Ovary (tissue), 10 donors: Measurements from ENCODE around the gene ADGRB3. TPM values are rescaled to one million over a fixed set of nuclear protein-coding genes. Genes with fewer than 3 reads are reported as not detected.

Experiments used
- DNase-seq, 5 donors: peaks; one replicate each; pipeline ENCODE4 v3.0.0-alpha.2; 2019 to 2020
- H3K27ac ChIP-seq, 2 donors: fragments of 200-600 bp; one replicate each; pipeline versions ENCODE4 v1.5.1 to v1.8.0; 2019 to 2022
- H3K27me3 ChIP-seq: fragments of 200-600 bp; one replicate; pipeline ENCODE4 v1.8.0; 2022
- H3K36me3 ChIP-seq: fragments of 200-600 bp; sonication (generic); one replicate; pipeline ENCODE4 v1.5.1; 2019
- H3K4me1 ChIP-seq: one replicate; pipeline ENCODE4 v1.8.1; 2013; ENCODE audit warnings: mild to moderate bottlenecking, moderate library complexity; ENCODE audit not compliant: insufficient read depth
- H3K4me3 ChIP-seq: fragments of 200-600 bp; sonication (generic); one replicate; pipeline ENCODE4 v1.5.1; 2017
- H3K9me3 ChIP-seq, 2 donors: fragments of 200-600 bp in 1 of 2; sonication (generic) in 1 of 2; one replicate each; pipeline versions ENCODE4 v1.5.1 to v1.8.1; 2013 to 2019; ENCODE audit warnings: mild to moderate bottlenecking in 1 of 2, moderate library complexity in 1 of 2
- EP300 ChIP-seq: sonication (generic); formaldehyde crosslinking; IDR thresholded peaks from one replicate; pipeline ENCODE4 v1.6.1; 2017; ENCODE audit warnings: antibody characterized with exemption
- POLR2A ChIP-seq: fragments of 450-650 bp; IDR thresholded peaks from one replicate; pipeline ENCODE4 v1.6.1; 2017; ENCODE audit warnings: antibody characterized with exemption, mild to moderate bottlenecking, moderate library complexity
- WGBS, 3 donors: extraction: QIAGEN DNeasy Blood & Tissue Kit in 1 of 3; methylation state at CpG; one replicate each; pipeline versions ENCODE4 v1.1.5 to v1.1.7; 2013 to 2017; 5-methylcytosine and 5-hydroxymethylcytosine counted together
- intact Hi-C, 4 donors: fragments of 100-400 bp; cut with DNase I; formaldehyde crosslinking; loops; one replicate each; pipeline versions ENCODE4 v1.11.0 to v1.15.1; 2022 to 2023
- long read RNA-seq, 3 donors: library from polyadenylated mRNA in 2 of 3; unstranded in 2 of 3; transcript quantifications; one replicate each; pipeline ENCODE4 v2.0.0 and lab custom pipeline, GENCODE V29; 2021 to 2026
- polyA plus RNA-seq, 2 donors: library from polyadenylated mRNA; stranded (reverse); fragments of 200-250 nt in 1 of 2; fragments of 350-450 nt in 1 of 2; fragmentation: Illumina TruSeq in 1 of 2; extraction: RNeasy Lipid Tissue Mini Kit (QIAGEN cat#74804) in 1 of 2; gene quantifications; one replicate each; pipeline ENCODE4 v1.2.3, GENCODE V29; 2013 to 2014
- total RNA-seq, 7 donors: library from RNA; depleted of rRNA in 2 of 7; stranded (reverse); fragments of >200 nt in 2 of 7; fragmentation: NEBNext Ultra II Directional in 3 of 7; extraction: Animal tissue kit (Norgen Biotek cat#: 25700) in 3 of 7; gene quantifications; one replicate each; pipeline versions ENCODE4 v1.1.0 to v1.2.4, GENCODE V29; 2016 to 2023
- TF ChIP-seq, protein P1 (sequence below), 3 donors: fragments of 450-650 bp in 2 of 3; fragments of 200-600 bp in 1 of 3; IDR thresholded peaks; one replicate each; pipeline versions ENCODE4 v1.5.1 to v1.8.0; 2016 to 2022; ENCODE audit warnings: antibody characterized with exemption in 3 of 3, mild to moderate bottlenecking in 1 of 3
- donor health status: DM: no; HTN: no; CAD: no; lungs with moderate emphysema.
- donor health status: DM: no; HTN: no; CAD: no.
- donor health status: Bipolar disorder and iron deficiency.
- donor health status: DM: yes; HTN: yes; CAD: no.
- donor health status: DM: no; HTN: no; CAD: no.
- donor health status: DM: yes; HTN: yes; CAD: no.

ADGRB3 gene
- total RNA-seq (1 to 10 TPM in 4 of 7 donors, under 1 TPM in 3; 0.69 to 3.0 (median 1.4) TPM), polyA plus RNA-seq (1 to 10 TPM in 1 of 2 donors, under 1 TPM in 1; 0.28 to 2.3 TPM)
- long read RNA-seq, donor 1, partial matches to known transcripts = 0 of 1 reads
- long read RNA-seq, donor 1, other reads (novel, unspliced or antisense) = 1 of 1 reads
- long read RNA-seq, donor 2 = 0 reads
- long read RNA-seq, donor 3 = 0 reads

DNA sequence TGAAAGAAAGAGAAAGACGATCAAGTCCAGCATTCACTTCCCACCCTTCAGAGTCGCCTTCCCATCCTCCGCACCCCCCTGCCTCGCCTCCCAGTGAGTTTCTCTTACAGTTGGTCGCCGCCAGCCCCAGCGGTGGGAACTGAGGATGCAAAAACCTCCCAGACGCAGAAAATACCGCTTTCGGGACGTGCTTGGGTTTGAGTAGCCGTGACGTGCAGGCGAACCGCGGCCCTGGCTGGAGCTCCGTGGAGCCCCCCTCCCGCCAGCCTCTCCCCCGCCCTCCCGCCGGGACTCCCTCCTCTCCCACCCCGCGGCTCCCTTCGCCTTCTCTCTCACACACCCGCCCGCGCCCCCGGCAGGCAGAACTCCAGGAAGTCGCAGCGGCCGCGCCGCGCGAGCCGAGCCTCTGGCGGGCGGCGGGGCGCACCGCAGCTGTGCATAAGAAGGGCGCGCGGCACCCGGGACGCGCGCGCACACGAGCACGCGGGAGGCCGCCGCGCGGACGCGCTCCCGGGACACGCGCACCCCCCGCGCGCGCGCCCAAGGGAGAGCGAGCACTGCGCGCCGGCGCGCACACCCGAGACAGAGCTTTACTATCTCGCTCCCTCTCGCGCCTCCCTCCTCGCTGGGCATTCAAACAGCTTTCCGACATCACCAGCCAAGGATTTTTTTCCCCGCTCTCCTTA lies at the start of gene ADGRB3:
Gene ADGRB3, plus strand, starts transcription at position 557 of the 686 bp plus-strand sequence. CDS start 3,394 bp downstream, outside the sequence.
- H3K27me3 ChIP-seq = no peaks in the 10 kb centered on the region
- DNase-seq = peak; percentile 82 to 87 (median 85)
- TF ChIP-seq POLR2A (peak; percentile 19), EP300 (no peak)
- TF ChIP-seq, protein P1, sequence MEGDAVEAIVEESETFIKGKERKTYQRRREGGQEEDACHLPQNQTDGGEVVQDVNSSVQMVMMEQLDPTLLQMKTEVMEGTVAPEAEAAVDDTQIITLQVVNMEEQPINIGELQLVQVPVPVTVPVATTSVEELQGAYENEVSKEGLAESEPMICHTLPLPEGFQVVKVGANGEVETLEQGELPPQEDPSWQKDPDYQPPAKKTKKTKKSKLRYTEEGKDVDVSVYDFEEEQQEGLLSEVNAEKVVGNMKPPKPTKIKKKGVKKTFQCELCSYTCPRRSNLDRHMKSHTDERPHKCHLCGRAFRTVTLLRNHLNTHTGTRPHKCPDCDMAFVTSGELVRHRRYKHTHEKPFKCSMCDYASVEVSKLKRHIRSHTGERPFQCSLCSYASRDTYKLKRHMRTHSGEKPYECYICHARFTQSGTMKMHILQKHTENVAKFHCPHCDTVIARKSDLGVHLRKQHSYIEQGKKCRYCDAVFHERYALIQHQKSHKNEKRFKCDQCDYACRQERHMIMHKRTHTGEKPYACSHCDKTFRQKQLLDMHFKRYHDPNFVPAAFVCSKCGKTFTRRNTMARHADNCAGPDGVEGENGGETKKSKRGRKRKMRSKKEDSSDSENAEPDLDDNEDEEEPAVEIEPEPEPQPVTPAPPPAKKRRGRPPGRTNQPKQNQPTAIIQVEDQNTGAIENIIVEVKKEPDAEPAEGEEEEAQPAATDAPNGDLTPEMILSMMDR (IDR thresholded peaks at IDR 0.05) = no peak
- H3K27ac ChIP-seq = peak within 1 kb of the TSS; percentile 49 to 69
- WGBS, 3 donors = 0 to 1% (median 0%) methylated on average over 67 to 79 of the region's 79 CpGs
- H3K4me1 ChIP-seq = no peaks in the 10 kb centered on the region
- peak within 1 kb of the TSS; percentile 62 for H3K4me3 ChIP-seq
- no peaks in the 10 kb centered on the region for H3K36me3 ChIP-seq
- no peaks in the 10 kb centered on the region for H3K9me3 ChIP-seq
- intact Hi-C loops = no loop called here

DNA sequence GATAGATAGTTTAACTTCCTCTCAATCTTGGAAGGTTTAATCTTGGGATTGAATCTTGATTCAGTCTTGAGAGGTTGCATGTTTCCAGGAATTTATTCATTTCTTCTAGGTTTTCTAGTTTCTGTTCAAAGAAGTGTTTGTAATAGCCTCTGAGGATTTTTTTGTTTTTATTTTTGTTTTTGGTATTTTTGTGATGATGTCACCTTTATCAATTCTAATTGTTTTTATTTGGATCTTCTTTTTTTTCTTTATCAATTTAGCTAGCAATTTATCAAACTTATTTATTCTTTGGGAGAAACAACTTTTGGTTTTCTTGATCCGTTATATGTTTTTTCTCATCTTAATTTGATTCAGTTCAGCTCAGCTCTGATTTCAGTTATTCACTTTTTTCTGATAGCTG lies 41.5 kb upstream of the ADGRB3 start:
- intact Hi-C loops = no loop called here
- Histone ChIP-seq H3K27me3 (no peaks in the 10 kb centered on the region), H3K4me3 (no peak overlapping the region), H3K4me1 (no peaks in the 10 kb centered on the region), H3K9me3 (no peaks in the 10 kb centered on the region), H3K27ac (no peak overlapping the region), H3K36me3 (no peaks in the 10 kb centered on the region)
- 86 to 95% (median 94%) methylated on average over 1 of the region's 1 CpG for WGBS, 3 donors
- DNase-seq = no peak
- TF ChIP-seq POLR2A = no peak
- TF ChIP-seq EP300 = no peak
- TF ChIP-seq, protein P1 (IDR thresholded peaks at IDR 0.05) = no peak

DNA sequence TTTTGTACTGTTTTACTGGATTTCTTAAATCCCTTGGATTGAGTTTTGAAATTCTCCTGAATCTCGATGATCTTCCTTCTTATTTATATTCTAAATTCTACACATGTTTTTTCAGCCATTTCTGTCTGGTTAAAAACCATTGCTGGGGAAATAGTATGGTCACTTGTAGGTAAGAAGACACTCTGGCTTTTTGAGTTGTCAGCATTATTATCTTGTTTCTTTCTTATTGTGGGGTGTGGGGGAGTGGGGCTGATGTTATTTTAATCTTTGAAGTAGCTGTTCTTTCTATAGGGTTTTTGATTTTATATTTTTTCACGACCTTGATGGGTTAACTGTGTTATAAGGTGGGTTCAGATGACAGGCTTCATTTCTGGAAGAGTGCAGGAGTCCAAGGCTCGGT lies 37.4 kb upstream of the ADGRB3 start:
- H3K9me3 ChIP-seq = no peaks in the 10 kb centered on the region
- no peaks in the 10 kb centered on the region for H3K36me3 ChIP-seq
- no peak for DNase-seq
- intact Hi-C loops = no loop called here
- H3K4me3 ChIP-seq = no peak overlapping the region
- no peaks in the 10 kb centered on the region for H3K27me3 ChIP-seq
- H3K27ac ChIP-seq = no peak overlapping the region
- H3K4me1 ChIP-seq = no peaks in the 10 kb centered on the region
- WGBS, 3 donors = 45 to 62% (median 49%) methylated on average over 3 of the region's 3 CpGs
- TF ChIP-seq EP300 = no peak
- TF ChIP-seq, protein P1 (IDR thresholded peaks at IDR 0.05) = no peak
- TF ChIP-seq POLR2A = no peak

DNA sequence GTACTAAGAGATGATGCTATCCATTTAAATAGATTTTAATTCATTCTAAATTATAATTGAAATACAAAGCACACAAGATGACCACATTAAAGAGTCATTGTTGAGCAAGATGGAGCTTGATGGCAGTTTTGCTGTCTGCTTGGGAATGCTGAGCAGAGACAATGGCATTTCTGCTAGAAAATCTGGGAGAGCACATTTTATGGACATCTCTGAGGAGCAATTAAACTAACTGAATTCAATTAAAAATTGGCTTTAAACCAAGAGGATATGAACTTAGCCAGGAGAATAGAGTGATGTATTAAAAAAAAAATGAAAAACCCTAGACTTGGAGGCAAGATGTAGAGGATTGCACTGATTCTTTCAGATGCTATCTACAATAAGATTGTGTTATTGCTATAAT lies 19.1 kb upstream of the ADGRB3 start:
- TF ChIP-seq POLR2A = no peak
- TF ChIP-seq, protein P1 (IDR thresholded peaks at IDR 0.05) = no peak
- TF ChIP-seq EP300 = no peak
- Histone ChIP-seq H3K27me3 (no peaks in the 10 kb centered on the region), H3K4me1 (no peaks in the 10 kb centered on the region), H3K27ac (no peak overlapping the region), H3K9me3 (no peaks in the 10 kb centered on the region), H3K36me3 (no peaks in the 10 kb centered on the region), H3K4me3 (no peak overlapping the region)
- intact Hi-C loops = no loop called here
- no peak for DNase-seq
